Neural progenitor cell (in vitro differentiated cells): ENCODE results near the gene AK4. TPM values are rescaled to one million over a fixed set of nuclear protein-coding genes. Genes with fewer than 3 reads are reported as not detected.

ENCODE experiments used
- DNase-seq: peaks from one replicate; pipeline ENCODE4 v3.0.0-alpha.2; 2016; ENCODE audit warnings: low spot score
- H2AFZ ChIP-seq: fragments of 200-600 bp; sonication (generic); replicated peaks from 2 replicates; pipeline ENCODE4 v1.6.1; 2016; ENCODE audit warnings: antibody characterized with exemption
- H3F3A ChIP-seq: fragments of 200-600 bp; sonication (generic); 2 replicates; pipeline ENCODE4 v1.6.1; 2016; ENCODE audit warnings: antibody characterized with exemption, low read depth
- H3K27ac ChIP-seq: fragments of 200-600 bp; sonication (generic); 2 replicates; pipeline ENCODE4 v1.5.1; 2016; ENCODE audit warnings: mild to moderate bottlenecking
- H3K27me3 ChIP-seq: fragments of 200-600 bp; sonication (generic); 2 replicates; pipeline ENCODE4 v1.6.1; 2016; ENCODE audit warnings: mild to moderate bottlenecking, moderate library complexity
- H3K36me3 ChIP-seq: fragments of 200-600 bp; sonication (generic); 2 replicates; pipeline ENCODE4 v1.5.1; 2016
- H3K4me1 ChIP-seq: fragments of 200-600 bp; sonication (generic); 2 replicates; pipeline ENCODE4 v1.6.1; 2016; ENCODE audit warnings: mixed run types
- H3K4me2 ChIP-seq: fragments of 200-600 bp; sonication (generic); 2 replicates; pipeline ENCODE4 v1.6.1; 2016
- H3K4me3 ChIP-seq: fragments of 200-600 bp; sonication (generic); 2 replicates; pipeline ENCODE4 v1.5.1; 2016
- H3K79me2 ChIP-seq: fragments of 200-600 bp; sonication (generic); 2 replicates; pipeline ENCODE4 v1.6.1; 2016; ENCODE audit warnings: low read depth
- H3K9ac ChIP-seq: fragments of 200-600 bp; sonication (generic); 2 replicates; pipeline ENCODE4 v1.6.1; 2016
- H3K9me3 ChIP-seq: fragments of 200-600 bp; sonication (generic); 2 replicates; pipeline ENCODE4 v1.5.1; 2016; ENCODE audit warnings: low read depth
- H4K20me1 ChIP-seq: fragments of 200-600 bp; sonication (generic); 2 replicates; pipeline ENCODE4 v1.6.1; 2016; ENCODE audit warnings: low read depth
- H3K27ac Mint-ChIP-seq: 3 replicates; pipeline ENCODE4 v1.8.0; 2021; ENCODE audit warnings: mixed read lengths
- H3K27me3 Mint-ChIP-seq: 2 replicates; pipeline ENCODE4 v1.8.0; 2022; ENCODE audit warnings: low read depth, mild to moderate bottlenecking, inconsistent platforms, moderate library complexity, mixed read lengths; ENCODE audit not compliant: insufficient read depth
- H3K36me3 Mint-ChIP-seq: 3 replicates; pipeline ENCODE4 v1.8.0; 2021; ENCODE audit warnings: mixed read lengths
- H3K4me1 Mint-ChIP-seq: 3 replicates; pipeline ENCODE4 v1.8.0; 2021; ENCODE audit warnings: mixed read lengths
- H3K4me3 Mint-ChIP-seq: 3 replicates; pipeline ENCODE4 v1.8.0; 2021; ENCODE audit warnings: mild to moderate bottlenecking, moderate library complexity, mixed read lengths
- H3K9me3 Mint-ChIP-seq: 3 replicates; pipeline ENCODE4 v1.8.0; 2020; ENCODE audit warnings: mixed read lengths
- CTCF ChIP-seq: fragments of 200-600 bp; sonication (generic); IDR thresholded peaks from 2 replicates; pipeline ENCODE4 v1.5.1; 2017; ENCODE audit warnings: antibody characterized with exemption, mild to moderate bottlenecking
- EZH2 ChIP-seq: fragments of 200-600 bp; sonication (generic); IDR thresholded peaks from 2 replicates; pipeline ENCODE4 v1.6.1; 2017; ENCODE audit warnings: antibody characterized with exemption, mild to moderate bottlenecking, moderate library complexity
- EZH2phosphoT487 ChIP-seq: fragments of 200-600 bp; sonication (generic); IDR thresholded peaks from 2 replicates; pipeline ENCODE4 v1.6.1; 2017; ENCODE audit warnings: antibody characterized with exemption
- total RNA-seq: library from RNA; depleted of rRNA; stranded (reverse); fragments of >200 nt; gene quantifications from 2 replicates; pipeline ENCODE4 v1.2.3, GENCODE V29; 2015; ENCODE audit warnings: low replicate concordance

Gene AK4
- total RNA-seq, 1 donor from 2014 or later: 31.5 TPM

DNA sequence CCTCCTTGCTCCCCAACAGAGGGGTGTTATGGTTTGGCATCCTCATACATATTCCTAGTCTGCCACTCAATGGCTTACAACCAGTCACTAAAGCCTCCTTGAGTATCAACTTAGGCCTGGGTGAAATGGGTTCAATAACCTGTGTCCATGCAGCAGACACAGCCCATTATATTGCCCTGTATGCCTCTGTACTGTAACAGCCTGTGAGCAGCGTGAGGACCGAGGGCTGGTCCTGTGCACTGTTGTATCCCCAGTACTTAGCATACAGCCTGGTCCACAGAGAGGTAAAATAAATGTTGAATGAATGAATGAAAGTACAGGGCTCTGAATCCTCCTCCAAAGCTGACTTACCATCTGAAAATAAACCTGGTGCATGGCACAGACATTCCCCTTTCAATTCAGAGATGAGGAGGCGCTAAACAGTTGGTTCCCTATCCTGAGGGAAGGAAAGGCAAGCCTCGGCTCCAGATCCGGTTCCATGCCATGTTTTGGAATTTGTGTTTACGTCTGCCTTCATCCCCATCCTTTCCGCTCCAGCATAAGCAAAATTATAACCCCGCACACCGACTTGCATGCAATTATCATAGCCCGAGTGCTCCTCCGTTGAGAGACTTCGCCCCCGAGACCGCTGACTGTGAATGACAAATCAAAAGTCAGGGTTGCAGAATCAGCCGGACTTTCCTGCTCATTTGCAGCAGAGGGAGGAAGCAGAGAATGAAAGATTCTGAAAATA is 116.4 kb downstream of the AK4 start:
- Histone ChIP-seq H4K20me1 (no peaks in the 10 kb centered on the region), H3F3A (peaks cover 9% of the 10 kb centered on the region), H3K9me3 (no peaks in the 10 kb centered on the region), H3K27me3 (peaks cover 10% of the 10 kb centered on the region), H2AFZ (no peak overlapping the region), H3K79me2 (no peaks in the 10 kb centered on the region), H3K4me2 (peak overlapping the region; percentile 84), H3K27ac (no peak overlapping the region), H3K9ac (no peak overlapping the region), H3K4me1 (peaks cover 16% of the 10 kb centered on the region), H3K4me3 (peak overlapping the region; percentile 51), H3K36me3 (no peaks in the 10 kb centered on the region)
- Mint-ChIP-seq H3K27ac (no peak overlapping the region), H3K9me3 (no peaks in the 10 kb centered on the region), H3K4me1 (peaks cover 22% of the 10 kb centered on the region), H3K36me3 (no peaks in the 10 kb centered on the region), H3K27me3 (peaks cover 4% of the 10 kb centered on the region), H3K4me3 (peak overlapping the region; percentile 82)
- no peak for TF ChIP-seq CTCF
- no peak for TF ChIP-seq EZH2phosphoT487
- TF ChIP-seq EZH2: no peak
- DNase-seq: peak; percentile 74

- Histone ChIP-seq H3K9ac (no peak overlapping the region), H2AFZ (peak overlapping the region; percentile 99), H4K20me1 (no peaks in the 10 kb centered on the region), H3K4me3 (peak overlapping the region; percentile 51), H3F3A (peaks cover 9% of the 10 kb centered on the region), H3K27me3 (peaks cover 10% of the 10 kb centered on the region), H3K36me3 (no peaks in the 10 kb centered on the region), H3K27ac (no peak overlapping the region), H3K79me2 (no peaks in the 10 kb centered on the region), H3K9me3 (no peaks in the 10 kb centered on the region), H3K4me2 (peak overlapping the region; percentile 84), H3K4me1 (peaks cover 16% of the 10 kb centered on the region)
- H3K27ac Mint-ChIP-seq: no peak overlapping the region
- DNase-seq: peak; percentile 18
- TF ChIP-seq EZH2 (no peak), CTCF (no peak), EZH2phosphoT487 (no peak)
- H3K4me1 Mint-ChIP-seq: peaks cover 22% of the 10 kb centered on the region
- H3K4me3 Mint-ChIP-seq: peak overlapping the region; percentile 84
- H3K36me3 Mint-ChIP-seq: no peaks in the 10 kb centered on the region
- peaks cover 4% of the 10 kb centered on the region for H3K27me3 Mint-ChIP-seq
- no peaks in the 10 kb centered on the region for H3K9me3 Mint-ChIP-seq
These were observed 117.3 kb downstream of the AK4 start for GRCh38 chr1:65265296-65265650.

DNA sequence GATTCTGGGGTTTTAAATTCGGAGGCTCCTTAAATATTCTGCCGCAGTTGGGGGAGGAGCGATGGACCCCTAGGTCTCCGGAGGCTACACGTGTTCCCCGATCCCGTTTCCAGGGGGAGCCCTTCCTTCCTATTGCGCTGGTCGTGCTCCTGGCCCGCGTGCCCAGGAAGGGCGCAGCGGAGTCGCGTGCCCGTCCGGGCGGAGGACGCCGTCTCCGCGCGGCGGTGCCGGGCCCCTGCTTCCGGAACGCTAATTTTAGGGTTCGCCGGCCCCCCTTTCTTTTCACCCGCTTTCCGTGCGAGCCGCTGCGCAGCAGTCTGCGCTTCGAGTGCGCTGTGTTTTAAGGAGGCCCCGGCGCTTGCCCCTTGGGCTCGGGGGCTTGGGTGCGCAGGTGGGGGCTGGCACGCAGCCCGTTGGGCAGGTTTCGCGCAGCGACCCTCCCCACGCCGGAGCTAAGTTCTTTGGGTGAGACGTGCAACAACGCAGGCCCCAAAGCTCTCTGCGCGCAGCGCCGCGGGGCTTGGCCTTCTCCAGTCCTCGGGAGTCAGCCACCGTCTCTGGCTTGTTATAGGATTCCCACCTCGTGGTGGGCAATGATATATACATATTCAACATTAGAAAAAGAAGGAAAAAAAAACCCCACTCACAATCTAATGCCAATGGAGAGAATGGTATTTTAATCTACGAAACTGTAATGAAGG is 117.8 kb downstream of the AK4 start:
- Histone ChIP-seq H2AFZ (peak overlapping the region; percentile 99), H3K36me3 (no peaks in the 10 kb centered on the region), H3K27me3 (peaks cover 10% of the 10 kb centered on the region), H3K9ac (no peak overlapping the region), H3K4me2 (peak overlapping the region; percentile 84), H4K20me1 (no peaks in the 10 kb centered on the region), H3K4me3 (peak overlapping the region; percentile 51), H3K4me1 (peaks cover 16% of the 10 kb centered on the region), H3F3A (peaks cover 9% of the 10 kb centered on the region), H3K27ac (no peak overlapping the region), H3K9me3 (no peaks in the 10 kb centered on the region), H3K79me2 (no peaks in the 10 kb centered on the region)
- Mint-ChIP-seq H3K27me3 (peaks cover 4% of the 10 kb centered on the region), H3K9me3 (no peaks in the 10 kb centered on the region), H3K4me3 (peak overlapping the region; percentile 84), H3K36me3 (no peaks in the 10 kb centered on the region), H3K27ac (no peak overlapping the region), H3K4me1 (peaks cover 19% of the 10 kb centered on the region)
- TF ChIP-seq EZH2phosphoT487 (no peak), EZH2 (peak; percentile 32), CTCF (peak; percentile 58)
- DNase-seq: peak; percentile 89
